K562 (cell line): Measurements from ENCODE around the gene CNRIP1. TPM values are rescaled to one million over a fixed set of nuclear protein-coding genes. Genes with fewer than 3 reads are reported as not detected.

ENCODE experiments used
- ARNT ChIP-seq, 2 experiments: fragments of 450-650 bp; IDR thresholded peaks; 2 replicates each; pipeline ENCODE4 v1.6.1; 2016; ENCODE audit warnings: mild to moderate bottlenecking in 1 of 2
- BACH1 ChIP-seq: fragments of 200-800 bp; sonication (Bioruptor generic); IDR thresholded peaks from 2 replicates; pipeline ENCODE4 v1.6.1; 2016; ENCODE audit warnings: missing genetic modification characterization, missing compliant biosample characterization
- C11orf30 ChIP-seq: fragments of 450-650 bp; IDR thresholded peaks from 2 replicates; pipeline ENCODE4 v1.6.1; 2016; ENCODE audit warnings: low read depth, mild to moderate bottlenecking
- CTBP1 ChIP-seq: fragments of 450-650 bp; IDR thresholded peaks from 2 replicates; pipeline ENCODE4 v1.6.1; 2016; ENCODE audit warnings: borderline replicate concordance
- KDM1A ChIP-seq, 2 experiments: fragments of 450-650 bp; IDR thresholded peaks; 2 replicates each; pipeline ENCODE4 v1.6.1; 2016; ENCODE audit warnings: mild to moderate bottlenecking in 2 of 2
- NFE2 ChIP-seq: IDR thresholded peaks from 2 replicates; pipeline ENCODE4 v1.6.1; 2014; ENCODE audit warnings: antibody characterized with exemption, low read depth
- RBM34 ChIP-seq: fragments of 200-400 bp; formaldehyde crosslinking; IDR thresholded peaks from 2 replicates; pipeline ENCODE4 v1.6.1; 2018; ENCODE audit warnings: low read length, borderline replicate concordance; ENCODE audit not compliant: insufficient read depth
- SETDB1 ChIP-seq: IDR thresholded peaks from one replicate; pipeline ENCODE4 v1.6.1; 2012; ENCODE audit warnings: low read length, control low read depth, inconsistent platforms
- SREBF1 ChIP-seq: fragments of 150-350 bp; IDR thresholded peaks from 2 replicates; pipeline ENCODE4 v1.6.1; 2014; ENCODE audit warnings: antibody characterized with exemption, low read depth, low read length, borderline replicate concordance
- ZBTB26 ChIP-seq: fragments of 450-650 bp; formaldehyde crosslinking; IDR thresholded peaks from 2 replicates; pipeline ENCODE4 v1.4.0; 2022; ENCODE audit warnings: missing genetic modification characterization
- ZNF232 ChIP-seq: sonication (generic); formaldehyde crosslinking; IDR thresholded peaks from 2 replicates; pipeline ENCODE4 v1.8.0; 2022; ENCODE audit warnings: mild to moderate bottlenecking, missing genetic modification reagents
- ZNF695 ChIP-seq: fragments of 450-650 bp; formaldehyde crosslinking; IDR thresholded peaks from 2 replicates; pipeline ENCODE4 v1.4.0; 2020; ENCODE audit warnings: mild to moderate bottlenecking, moderate library complexity
- polyA plus RNA-seq, 8 experiments: library from polyadenylated mRNA; depleted of rRNA in 4 of 8; stranded (reverse) in 5 of 8; unstranded in 3 of 8; fragments of >200 nt; fragmentation: Nextera tagmentation in 2 of 8; fragmentation: Illumina TruSeq in 1 of 8; extraction: Ambion mirVana in 2 of 8; extraction: Trizol in 1 of 8; gene quantifications; 2 replicates each; pipeline versions ENCODE4 v1.2.1 to v1.2.3, GENCODE V29; 2011 to 2014; ENCODE audit warnings: inconsistent platforms in 1 of 8, missing spikeins in 1 of 8
- total RNA-seq, 7 experiments: library from RNA; depleted of rRNA in 6 of 7; stranded (reverse); fragments of >200 nt in 6 of 7; fragmentation: Illumina TruSeq in 2 of 7; extraction: Trizol in 2 of 7; gene quantifications; 2 replicates each; pipeline versions ENCODE4 v1.2.1 to v1.2.3, GENCODE V29; 2011 to 2021; ENCODE audit warnings: low replicate concordance in 1 of 7
- TF ChIP-seq, protein P1 (sequence below), 2 experiments: fragments of 450-650 bp; conservative IDR thresholded peaks; 2 replicates each; pipeline ENCODE4 v1.6.1; 2017; ENCODE audit warnings: mild to moderate bottlenecking in 2 of 2, moderate library complexity in 2 of 2
- TF ChIP-seq, protein P2 (sequence below): fragments of 250-450 bp; sonication (Bioruptor Pico); IDR thresholded peaks from 2 replicates; pipeline ENCODE4 v1.4.0; 2020
- TF ChIP-seq, protein P3 (sequence below): conservative IDR thresholded peaks from 2 replicates; pipeline ENCODE4 v1.6.1; 2011; ENCODE audit warnings: low read depth, mild to moderate bottlenecking, low read length; ENCODE audit not compliant: control insufficient read depth

CNRIP1 gene
- total and polyA plus RNA-seq, 9 of the 15 experiments (the other 6 are each of a cell fraction or from before 2014, with no cell fraction given), result 0.59 to 2.1 (median 1.5) TPM

- TF ChIP-seq, protein P1, sequence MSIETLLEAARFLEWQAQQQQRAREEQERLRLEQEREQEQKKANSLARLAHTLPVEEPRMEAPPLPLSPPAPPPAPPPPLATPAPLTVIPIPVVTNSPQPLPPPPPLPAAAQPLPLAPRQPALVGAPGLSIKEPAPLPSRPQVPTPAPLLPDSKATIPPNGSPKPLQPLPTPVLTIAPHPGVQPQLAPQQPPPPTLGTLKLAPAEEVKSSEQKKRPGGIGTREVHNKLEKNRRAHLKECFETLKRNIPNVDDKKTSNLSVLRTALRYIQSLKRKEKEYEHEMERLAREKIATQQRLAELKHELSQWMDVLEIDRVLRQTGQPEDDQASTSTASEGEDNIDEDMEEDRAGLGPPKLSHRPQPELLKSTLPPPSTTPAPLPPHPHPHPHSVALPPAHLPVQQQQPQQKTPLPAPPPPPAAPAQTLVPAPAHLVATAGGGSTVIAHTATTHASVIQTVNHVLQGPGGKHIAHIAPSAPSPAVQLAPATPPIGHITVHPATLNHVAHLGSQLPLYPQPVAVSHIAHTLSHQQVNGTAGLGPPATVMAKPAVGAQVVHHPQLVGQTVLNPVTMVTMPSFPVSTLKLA (conservative IDR thresholded peaks at IDR 0.05), result 0 out of 4 replicates have a peak, but pooled peaks of 1 of the 2 experiments have one; percentile 16
- TF ChIP-seq ARNT (IDR thresholded peaks at IDR 0.05), result no peak
- TF ChIP-seq ZNF232 (CRISPR knock-in tag), result no peak
- TF ChIP-seq, protein P2, sequence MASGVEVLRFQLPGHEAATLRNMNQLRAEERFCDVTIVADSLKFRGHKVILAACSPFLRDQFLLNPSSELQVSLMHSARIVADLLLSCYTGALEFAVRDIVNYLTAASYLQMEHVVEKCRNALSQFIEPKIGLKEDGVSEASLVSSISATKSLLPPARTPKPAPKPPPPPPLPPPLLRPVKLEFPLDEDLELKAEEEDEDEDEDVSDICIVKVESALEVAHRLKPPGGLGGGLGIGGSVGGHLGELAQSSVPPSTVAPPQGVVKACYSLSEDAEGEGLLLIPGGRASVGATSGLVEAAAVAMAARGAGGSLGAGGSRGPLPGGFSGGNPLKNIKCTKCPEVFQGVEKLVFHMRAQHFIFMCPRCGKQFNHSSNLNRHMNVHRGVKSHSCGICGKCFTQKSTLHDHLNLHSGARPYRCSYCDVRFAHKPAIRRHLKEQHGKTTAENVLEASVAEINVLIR (CRISPR knock-in tag), result no peak
- TF ChIP-seq, protein P3, sequence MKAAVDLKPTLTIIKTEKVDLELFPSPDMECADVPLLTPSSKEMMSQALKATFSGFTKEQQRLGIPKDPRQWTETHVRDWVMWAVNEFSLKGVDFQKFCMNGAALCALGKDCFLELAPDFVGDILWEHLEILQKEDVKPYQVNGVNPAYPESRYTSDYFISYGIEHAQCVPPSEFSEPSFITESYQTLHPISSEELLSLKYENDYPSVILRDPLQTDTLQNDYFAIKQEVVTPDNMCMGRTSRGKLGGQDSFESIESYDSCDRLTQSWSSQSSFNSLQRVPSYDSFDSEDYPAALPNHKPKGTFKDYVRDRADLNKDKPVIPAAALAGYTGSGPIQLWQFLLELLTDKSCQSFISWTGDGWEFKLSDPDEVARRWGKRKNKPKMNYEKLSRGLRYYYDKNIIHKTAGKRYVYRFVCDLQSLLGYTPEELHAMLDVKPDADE, result no peak
- TF ChIP-seq KDM1A (IDR thresholded peaks at IDR 0.05), result peak in 1 of 2 experiments; percentile 47; a peak in 1 of 4 replicates
- TF ChIP-seq SETDB1, result no peak
- TF ChIP-seq RBM34, result no peak
- TF ChIP-seq BACH1 (tag), result no peak
- TF ChIP-seq NFE2, result peak; percentile 78
- TF ChIP-seq CTBP1, result peak; percentile 35; the same call in 1 of the 2 replicates
- no peak for TF ChIP-seq ZBTB26 (CRISPR knock-in tag)
- no peak for TF ChIP-seq SREBF1
- peak; percentile 81 for TF ChIP-seq C11orf30
- no peak for TF ChIP-seq ZNF695
Measured at GRCh38 chr2:68320118-68320641, 431 bp upstream of the CNRIP1 start (continued).
